Measurements from ENCODE around the gene TSPAN14.

The TSPAN14 gene

GRCh38 chr10:80520661-80521470, 66.8 kb downstream of the TSPAN14 start:
- TF ChIP-seq, protein P1, sequence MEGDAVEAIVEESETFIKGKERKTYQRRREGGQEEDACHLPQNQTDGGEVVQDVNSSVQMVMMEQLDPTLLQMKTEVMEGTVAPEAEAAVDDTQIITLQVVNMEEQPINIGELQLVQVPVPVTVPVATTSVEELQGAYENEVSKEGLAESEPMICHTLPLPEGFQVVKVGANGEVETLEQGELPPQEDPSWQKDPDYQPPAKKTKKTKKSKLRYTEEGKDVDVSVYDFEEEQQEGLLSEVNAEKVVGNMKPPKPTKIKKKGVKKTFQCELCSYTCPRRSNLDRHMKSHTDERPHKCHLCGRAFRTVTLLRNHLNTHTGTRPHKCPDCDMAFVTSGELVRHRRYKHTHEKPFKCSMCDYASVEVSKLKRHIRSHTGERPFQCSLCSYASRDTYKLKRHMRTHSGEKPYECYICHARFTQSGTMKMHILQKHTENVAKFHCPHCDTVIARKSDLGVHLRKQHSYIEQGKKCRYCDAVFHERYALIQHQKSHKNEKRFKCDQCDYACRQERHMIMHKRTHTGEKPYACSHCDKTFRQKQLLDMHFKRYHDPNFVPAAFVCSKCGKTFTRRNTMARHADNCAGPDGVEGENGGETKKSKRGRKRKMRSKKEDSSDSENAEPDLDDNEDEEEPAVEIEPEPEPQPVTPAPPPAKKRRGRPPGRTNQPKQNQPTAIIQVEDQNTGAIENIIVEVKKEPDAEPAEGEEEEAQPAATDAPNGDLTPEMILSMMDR (IDR thresholded peaks at IDR 0.05; ENCODE audit: insufficient read depth, low read length, poor library complexity, severe bottlenecking), result no peak
- TF ChIP-seq EZH2phosphoT487 (conservative IDR thresholded peaks at IDR 0.05; ENCODE audit: low read length), result no peak
- Histone ChIP-seq H3K9ac (ENCODE audit: low read length) (no peak overlapping the region), H2AFZ (ENCODE audit: low read depth, low read length, severe bottlenecking) (no peak overlapping the region), H4K20me1 (ENCODE audit: low read depth, low read length) (no peaks in the 10 kb centered on the region), H3F3A (ENCODE audit: insufficient read depth) (no peaks in the 10 kb centered on the region), H3K36me3 (ENCODE audit: low read length) (no peaks in the 10 kb centered on the region), H3K4me2 (ENCODE audit: low read depth, low read length, poor library complexity, severe bottlenecking) (no peak overlapping the region), H3K4me3 (ENCODE audit: insufficient read depth, low read length, poor library complexity, severe bottlenecking) (no peak overlapping the region), H3K27me3 (ENCODE audit: low read length) (no peaks in the 10 kb centered on the region), H3K27ac (ENCODE audit: low read depth, low read length) (no peak overlapping the region), H3K79me2 (ENCODE audit: insufficient read depth, low read length) (no peaks in the 10 kb centered on the region), H3K9me3 (ENCODE audit: insufficient read depth, low read length) (no peaks in the 10 kb centered on the region), H3K9me2 (replicated peaks; ENCODE audit: insufficient read depth, low read length) (no peaks in the 10 kb centered on the region)

- H2AFZ ChIP-seq (ENCODE audit: low read depth, low read length, severe bottlenecking), result no peak overlapping the region
- H3F3A ChIP-seq (ENCODE audit: insufficient read depth), result no peaks in the 10 kb centered on the region
- TF ChIP-seq, protein P1 (IDR thresholded peaks at IDR 0.05; ENCODE audit: insufficient read depth, low read length, poor library complexity, severe bottlenecking), result no peak
- no peak for TF ChIP-seq EZH2phosphoT487 (conservative IDR thresholded peaks at IDR 0.05; ENCODE audit: low read length)
These were observed 68.8 kb downstream of the TSPAN14 start for GRCh38 chr10:80522756-80523363.

DNA sequence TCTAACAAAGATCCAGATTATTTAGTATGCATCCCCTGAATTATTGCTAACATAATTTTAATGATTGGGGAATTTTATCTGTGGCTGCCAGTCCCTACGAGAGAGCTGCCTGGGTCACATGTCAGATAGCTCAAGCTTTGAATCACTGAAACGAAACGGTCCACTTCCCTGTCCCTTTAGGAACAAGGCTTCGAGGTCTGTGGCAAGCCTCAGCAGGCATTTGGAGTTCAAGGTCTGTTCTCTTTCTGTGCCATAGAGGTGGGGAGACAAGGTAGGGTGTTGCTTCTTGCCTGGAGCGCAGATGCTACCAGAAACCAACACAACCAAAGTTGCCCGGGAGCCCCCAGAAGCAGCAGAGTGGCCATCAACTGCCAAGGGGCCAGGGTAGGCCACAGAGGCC, 69.7 kb downstream of the TSPAN14 start:
- Histone ChIP-seq H2AFZ (ENCODE audit: low read depth, low read length, severe bottlenecking) (no peak overlapping the region), H3K9ac (ENCODE audit: low read length) (no peak overlapping the region), H3K4me2 (ENCODE audit: low read depth, low read length, poor library complexity, severe bottlenecking) (no peak overlapping the region), H3K9me2 (replicated peaks; ENCODE audit: insufficient read depth, low read length) (no peaks in the 10 kb centered on the region), H3F3A (ENCODE audit: insufficient read depth) (no peaks in the 10 kb centered on the region), H3K27me3 (ENCODE audit: low read length) (no peaks in the 10 kb centered on the region), H3K36me3 (ENCODE audit: low read length) (no peaks in the 10 kb centered on the region), H3K27ac (ENCODE audit: low read depth, low read length) (no peak overlapping the region), H3K9me3 (ENCODE audit: insufficient read depth, low read length) (no peaks in the 10 kb centered on the region), H3K4me3 (ENCODE audit: insufficient read depth, low read length, poor library complexity, severe bottlenecking) (no peak overlapping the region), H4K20me1 (ENCODE audit: low read depth, low read length) (no peaks in the 10 kb centered on the region), H3K79me2 (ENCODE audit: insufficient read depth, low read length) (no peaks in the 10 kb centered on the region)
- TF ChIP-seq, protein P1 (IDR thresholded peaks at IDR 0.05; ENCODE audit: insufficient read depth, low read length, poor library complexity, severe bottlenecking), result no peak
- TF ChIP-seq EZH2phosphoT487 (conservative IDR thresholded peaks at IDR 0.05; ENCODE audit: low read length), result no peak

More at GRCh38 chr10:80522756-80523363, 68.8 kb downstream of the TSPAN14 start:
- Histone ChIP-seq H3K9me2 (replicated peaks; ENCODE audit: insufficient read depth, low read length) (no peaks in the 10 kb centered on the region), H3K27ac (ENCODE audit: low read depth, low read length) (no peak overlapping the region), H3K4me3 (ENCODE audit: insufficient read depth, low read length, poor library complexity, severe bottlenecking) (no peak overlapping the region), H3K36me3 (ENCODE audit: low read length) (no peaks in the 10 kb centered on the region), H3K9me3 (ENCODE audit: insufficient read depth, low read length) (no peaks in the 10 kb centered on the region), H3K79me2 (ENCODE audit: insufficient read depth, low read length) (no peaks in the 10 kb centered on the region), H3K9ac (ENCODE audit: low read length) (no peak overlapping the region), H3K4me2 (ENCODE audit: low read depth, low read length, poor library complexity, severe bottlenecking) (no peak overlapping the region), H3K27me3 (ENCODE audit: low read length) (no peaks in the 10 kb centered on the region), H4K20me1 (ENCODE audit: low read depth, low read length) (no peaks in the 10 kb centered on the region)
